Loucy (cell line): ENCODE data around the gene RASA4B.
"Not testable (repeated sequence)": the region's sequence is repeated elsewhere in the genome, so short reads cannot be mapped to it uniquely, and the experiment has no call there.

ENCODE experiments used
- H2AFZ ChIP-seq: fragments of 200-600 bp; sonication (generic); 2 replicates; pipeline ENCODE4 v1.6.0; 2016; ENCODE audit warnings: antibody characterized with exemption, mild to moderate bottlenecking, low read length, moderate library complexity
- H3F3A ChIP-seq: fragments of 200-600 bp; 2 replicates; pipeline ENCODE4 v1.6.0; 2016; ENCODE audit warnings: antibody characterized with exemption, low read depth, mild to moderate bottlenecking
- H3K27me3 ChIP-seq: fragments of 200-600 bp; sonication (generic); 2 replicates; pipeline ENCODE4 v1.6.1; 2014; ENCODE audit warnings: low read length, mild to moderate bottlenecking; ENCODE audit not compliant: insufficient read depth, poor library complexity, severe bottlenecking
- H3K36me3 ChIP-seq: fragments of 200-600 bp; sonication (generic); 2 replicates; pipeline ENCODE4 v1.6.1; 2016; ENCODE audit warnings: low read length; ENCODE audit not compliant: insufficient read depth
- H3K4me1 ChIP-seq: fragments of 200-600 bp; sonication (generic); 2 replicates; pipeline ENCODE4 v1.5.1; 2014; ENCODE audit warnings: low read length, mild to moderate bottlenecking; ENCODE audit not compliant: insufficient read depth, poor library complexity, severe bottlenecking
- H3K4me2 ChIP-seq: fragments of 200-600 bp; sonication (generic); 2 replicates; pipeline ENCODE4 v1.6.0; 2014; ENCODE audit warnings: antibody characterized with exemption, low read length, low read depth, mild to moderate bottlenecking; ENCODE audit not compliant: poor library complexity, severe bottlenecking
- H3K4me3 ChIP-seq: fragments of 200-600 bp; sonication (generic); 2 replicates; pipeline ENCODE4 v1.5.1; 2014; ENCODE audit warnings: low read length, mild to moderate bottlenecking, mixed read lengths; ENCODE audit not compliant: poor library complexity, severe bottlenecking
- H3K79me2 ChIP-seq: fragments of 200-600 bp; sonication (generic); 2 replicates; pipeline ENCODE4 v1.6.1; 2014; ENCODE audit warnings: low read length; ENCODE audit not compliant: insufficient read depth
- H3K9ac ChIP-seq: fragments of 200-600 bp; sonication (generic); 2 replicates; pipeline ENCODE4 v1.6.0; 2014; ENCODE audit warnings: mild to moderate bottlenecking, low read depth, low read length, moderate library complexity; ENCODE audit not compliant: poor library complexity, severe bottlenecking
- H3K9me2 ChIP-seq: fragments of 200-600 bp; sonication (generic); replicated peaks from 2 replicates; pipeline ENCODE4 v1.6.1; 2016; ENCODE audit warnings: low read depth, low read length, mixed read lengths
- H3K9me3 ChIP-seq: fragments of 200-600 bp; sonication (generic); 2 replicates; pipeline ENCODE4 v1.6.1; 2014; ENCODE audit warnings: mild to moderate bottlenecking, antibody characterized with exemption, low read length, low read depth; ENCODE audit not compliant: insufficient read depth
- H4K20me1 ChIP-seq: fragments of 200-600 bp; sonication (generic); 2 replicates; pipeline ENCODE4 v1.6.0; 2014; ENCODE audit warnings: antibody characterized with exemption, low read length, mild to moderate bottlenecking; ENCODE audit not compliant: insufficient read depth, poor library complexity, severe bottlenecking

RASA4B gene

GRCh38 chr7:102517550-102518147, at the start of gene RASA4B:
RASA4B (minus strand) TSS chr7:102517777; CDS start chr7:102517710, 67 bp downstream.
- not testable (repeated sequence) for H3K36me3 ChIP-seq, H2AFZ ChIP-seq, H3K4me1 ChIP-seq, H3K27me3 ChIP-seq, H3K79me2 ChIP-seq, H3F3A ChIP-seq, H3K9me2 ChIP-seq, H3K9me3 ChIP-seq, H4K20me1 ChIP-seq, H3K9ac ChIP-seq, H3K4me3 ChIP-seq, H3K4me2 ChIP-seq

- not testable (repeated sequence) for H2AFZ ChIP-seq, H4K20me1 ChIP-seq
Observed at GRCh38 chr7:102550808-102551422, 33.3 kb upstream of the RASA4B start, which contains the start of gene SPDYE2. SPDYE2 (plus strand) TSS chr7:102551226; CDS start chr7:102553256, 2,030 bp downstream.

GRCh38 chr7:102546353-102546752, 28.8 kb upstream of the RASA4B start:
- H3K36me3 ChIP-seq, H3K9me3 ChIP-seq, H3K9me2 ChIP-seq, H3K4me2 ChIP-seq, H3F3A ChIP-seq, H4K20me1 ChIP-seq, H3K27me3 ChIP-seq, H3K4me3 ChIP-seq, H3K79me2 ChIP-seq, H3K9ac ChIP-seq, H3K4me1 ChIP-seq, H2AFZ ChIP-seq: not testable (repeated sequence)

More at GRCh38 chr7:102550808-102551422, 33.3 kb upstream of the RASA4B start, which contains the start of gene SPDYE2:
- H3K4me2 ChIP-seq, H3K9ac ChIP-seq, H3K79me2 ChIP-seq, H3K9me3 ChIP-seq, H3K4me1 ChIP-seq, H3K4me3 ChIP-seq, H3K36me3 ChIP-seq, H3F3A ChIP-seq, H3K9me2 ChIP-seq, H3K27me3 ChIP-seq: not testable (repeated sequence)

GRCh38 chr7:102545288-102545687, 27.7 kb upstream of the RASA4B start:
- not testable (repeated sequence) for H3K4me2 ChIP-seq, H3K9ac ChIP-seq, H3K4me1 ChIP-seq, H3K9me2 ChIP-seq, H4K20me1 ChIP-seq, H3K36me3 ChIP-seq, H2AFZ ChIP-seq, H3K4me3 ChIP-seq, H3K9me3 ChIP-seq, H3K27me3 ChIP-seq, H3K79me2 ChIP-seq, H3F3A ChIP-seq

- H3K9ac ChIP-seq, H3K79me2 ChIP-seq, H3K4me2 ChIP-seq, H3K4me3 ChIP-seq, H3K27me3 ChIP-seq, H4K20me1 ChIP-seq, H3K4me1 ChIP-seq, H3K9me2 ChIP-seq, H3F3A ChIP-seq, H2AFZ ChIP-seq, H3K9me3 ChIP-seq, H3K36me3 ChIP-seq: not testable (repeated sequence)
Observed at GRCh38 chr7:102544372-102544771, 26.8 kb upstream of the RASA4B start.

GRCh38 chr7:102543596-102543995, 26.0 kb upstream of the RASA4B start, which contains the start of gene UPK3BL2:
UPK3BL2 (minus strand) TSS chr7:102543696; CDS start chr7:102543636, 60 bp downstream.
- not testable (repeated sequence) for H3K36me3 ChIP-seq, H3K4me1 ChIP-seq, H3K27me3 ChIP-seq, H3K9me2 ChIP-seq, H3K9ac ChIP-seq, H3K4me2 ChIP-seq, H3F3A ChIP-seq, H2AFZ ChIP-seq, H4K20me1 ChIP-seq, H3K79me2 ChIP-seq, H3K4me3 ChIP-seq, H3K9me3 ChIP-seq

GRCh38 chr7:102542771-102543170, 25.2 kb upstream of the RASA4B start:
- not testable (repeated sequence) for H3K9me2 ChIP-seq, H2AFZ ChIP-seq, H3K4me2 ChIP-seq, H3K9me3 ChIP-seq, H4K20me1 ChIP-seq, H3K27me3 ChIP-seq, H3K79me2 ChIP-seq, H3K4me3 ChIP-seq, H3K9ac ChIP-seq, H3K4me1 ChIP-seq, H3K36me3 ChIP-seq, H3F3A ChIP-seq
